SK-N-SH treated with all-trans-retinoic acid at 6 μM for 48 hours (cell line): ENCODE data around the gene PSRC1.

ENCODE experiments used
- ATAC-seq: fragments of 200-7000 bp; cut with Tn5 transposase; 3 replicates; pipeline ENCODE4 v1.9.1; 2020; ENCODE audit warnings: mild to moderate bottlenecking, moderate library complexity
- ARNTL ChIP-seq: fragments of 450-650 bp; formaldehyde crosslinking; IDR thresholded peaks from 2 replicates; pipeline ENCODE4 v1.5.0; 2020; ENCODE audit warnings: low read depth, mild to moderate bottlenecking, moderate library complexity, borderline replicate concordance
- BACH2 ChIP-seq: fragments of 250-450 bp; sonication (Bioruptor Pico); IDR thresholded peaks from 2 replicates; pipeline ENCODE4 v1.9.0; 2021; ENCODE audit warnings: mild to moderate bottlenecking, borderline replicate concordance
- ESRRG ChIP-seq: fragments of 250-450 bp; sonication (Bioruptor Pico); IDR thresholded peaks from 2 replicates; pipeline ENCODE4 v1.6.1; 2021; ENCODE audit warnings: mild to moderate bottlenecking
- GLIS3 ChIP-seq: fragments of 250-450 bp; sonication (Bioruptor Pico); IDR thresholded peaks from 2 replicates; pipeline ENCODE4 v1.5.0; 2020; ENCODE audit warnings: mild to moderate bottlenecking, moderate library complexity
- ISL1 ChIP-seq: fragments of 250-450 bp; sonication (Bioruptor Pico); IDR thresholded peaks from 2 replicates; pipeline ENCODE4 v2.1.2; 2022; ENCODE audit warnings: mild to moderate bottlenecking, moderate library complexity
- OSR1 ChIP-seq: fragments of 250-450 bp; sonication (Bioruptor Pico); IDR thresholded peaks from 2 replicates; pipeline ENCODE4 v1.8.0; 2022; ENCODE audit warnings: moderate library complexity, mild to moderate bottlenecking, inconsistent platforms
- PPARA ChIP-seq: fragments of 250-450 bp; sonication (Bioruptor Pico); IDR thresholded peaks from 2 replicates; pipeline ENCODE4 v1.5.0; 2020; ENCODE audit warnings: mild to moderate bottlenecking, borderline replicate concordance
- RARB ChIP-seq: fragments of 250-450 bp; sonication (Bioruptor Pico); IDR thresholded peaks from 2 replicates; pipeline ENCODE4 v1.8.0; 2021; ENCODE audit warnings: mild to moderate bottlenecking, moderate library complexity
- SNAI2 ChIP-seq: fragments of 250-450 bp; sonication (Bioruptor Pico); IDR thresholded peaks from 2 replicates; pipeline ENCODE4 v1.5.0; 2020; ENCODE audit warnings: mild to moderate bottlenecking, moderate library complexity
- TCF4 ChIP-seq: fragments of 250-450 bp; sonication (Bioruptor Pico); IDR thresholded peaks from 2 replicates; pipeline ENCODE4 v1.8.0; 2021; ENCODE audit warnings: mild to moderate bottlenecking, moderate library complexity, borderline replicate concordance
- TOX ChIP-seq: fragments of 250-450 bp; sonication (Bioruptor Pico); IDR thresholded peaks from 2 replicates; pipeline ENCODE4 v1.8.0; 2021; ENCODE audit warnings: mild to moderate bottlenecking, moderate library complexity, borderline replicate concordance
- ZC3H10 ChIP-seq: fragments of 250-450 bp; sonication (Bioruptor Pico); IDR thresholded peaks from 2 replicates; pipeline ENCODE4 v1.5.1; 2021; ENCODE audit warnings: mild to moderate bottlenecking, moderate library complexity
- ZFP3 ChIP-seq: fragments of 250-450 bp; sonication (Bioruptor Pico); IDR thresholded peaks from 2 replicates; pipeline ENCODE4 v1.5.0; 2020; ENCODE audit warnings: mild to moderate bottlenecking, moderate library complexity
- ZFP30 ChIP-seq: fragments of 450-650 bp; formaldehyde crosslinking; IDR thresholded peaks from 2 replicates; pipeline ENCODE4 v1.5.0; 2022; ENCODE audit warnings: mild to moderate bottlenecking, moderate library complexity
- ZNF565 ChIP-seq: fragments of 450-650 bp; formaldehyde crosslinking; conservative IDR thresholded peaks from 2 replicates; pipeline ENCODE4 v1.5.0; 2020; ENCODE audit warnings: low read depth, mild to moderate bottlenecking, moderate library complexity
- ZNF70 ChIP-seq: fragments of 450-650 bp; formaldehyde crosslinking; IDR thresholded peaks from 2 replicates; pipeline ENCODE4 v1.5.0; 2020; ENCODE audit warnings: mild to moderate bottlenecking, moderate library complexity
- ZNF8 ChIP-seq: fragments of 450-650 bp; formaldehyde crosslinking; IDR thresholded peaks from 2 replicates; pipeline ENCODE4 v1.5.0; 2020; ENCODE audit warnings: mild to moderate bottlenecking, moderate library complexity
- TF ChIP-seq, protein P1 (sequence below): fragments of 250-450 bp; sonication (Bioruptor Pico); IDR thresholded peaks from 2 replicates; pipeline ENCODE4 v1.5.0; 2020; ENCODE audit warnings: mild to moderate bottlenecking, moderate library complexity
- TF ChIP-seq, protein P2 (sequence below): fragments of 250-450 bp; sonication (Bioruptor Pico); IDR thresholded peaks from 2 replicates; pipeline ENCODE4 v1.8.0; 2021; ENCODE audit warnings: low read depth, mild to moderate bottlenecking, moderate library complexity, borderline replicate concordance
- TF ChIP-seq, protein P3 (sequence below): fragments of 250-450 bp; sonication (Bioruptor Pico); IDR thresholded peaks from 2 replicates; pipeline ENCODE4 v1.5.1; 2021; ENCODE audit warnings: mild to moderate bottlenecking, moderate library complexity
- TF ChIP-seq, protein P4 (sequence below): fragments of 250-450 bp; sonication (Bioruptor Pico); IDR thresholded peaks from 2 replicates; pipeline ENCODE4 v1.8.0; 2020; ENCODE audit warnings: mild to moderate bottlenecking, moderate library complexity, borderline replicate concordance

PSRC1 gene

DNA sequence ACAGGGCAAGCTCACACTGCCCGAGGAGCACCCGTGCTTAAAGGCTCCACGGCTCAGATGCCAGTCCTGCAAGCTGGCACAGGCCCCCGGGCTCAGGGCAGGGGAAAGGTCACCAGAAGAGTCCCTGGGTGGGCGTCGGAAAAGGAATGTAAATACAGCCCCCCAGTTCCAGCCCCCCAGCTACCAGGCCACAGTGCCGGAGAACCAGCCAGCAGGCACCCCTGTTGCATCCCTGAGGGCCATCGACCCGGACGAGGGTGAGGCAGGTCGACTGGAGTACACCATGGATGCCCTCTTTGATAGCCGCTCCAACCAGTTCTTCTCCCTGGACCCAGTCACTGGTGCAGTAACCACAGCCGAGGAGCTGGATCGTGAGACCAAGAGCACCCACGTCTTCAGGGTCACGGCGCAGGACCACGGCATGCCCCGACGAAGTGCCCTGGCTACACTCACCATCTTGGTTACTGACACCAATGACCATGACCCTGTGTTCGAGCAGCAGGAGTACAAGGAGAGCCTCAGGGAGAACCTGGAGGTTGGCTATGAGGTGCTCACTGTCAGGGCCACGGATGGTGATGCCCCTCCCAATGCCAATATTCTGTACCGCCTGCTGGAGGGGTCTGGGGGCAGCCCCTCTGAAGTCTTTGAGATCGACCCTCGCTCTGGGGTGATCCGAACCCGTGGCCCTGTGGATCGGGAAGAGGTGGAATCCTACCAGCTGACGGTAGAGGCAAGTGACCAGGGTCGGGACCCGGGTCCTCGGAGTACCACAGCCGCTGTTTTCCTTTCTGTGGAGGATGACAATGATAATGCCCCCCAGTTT lies 32.3 kb downstream of the PSRC1 start:
- ATAC-seq = no peak

DNA sequence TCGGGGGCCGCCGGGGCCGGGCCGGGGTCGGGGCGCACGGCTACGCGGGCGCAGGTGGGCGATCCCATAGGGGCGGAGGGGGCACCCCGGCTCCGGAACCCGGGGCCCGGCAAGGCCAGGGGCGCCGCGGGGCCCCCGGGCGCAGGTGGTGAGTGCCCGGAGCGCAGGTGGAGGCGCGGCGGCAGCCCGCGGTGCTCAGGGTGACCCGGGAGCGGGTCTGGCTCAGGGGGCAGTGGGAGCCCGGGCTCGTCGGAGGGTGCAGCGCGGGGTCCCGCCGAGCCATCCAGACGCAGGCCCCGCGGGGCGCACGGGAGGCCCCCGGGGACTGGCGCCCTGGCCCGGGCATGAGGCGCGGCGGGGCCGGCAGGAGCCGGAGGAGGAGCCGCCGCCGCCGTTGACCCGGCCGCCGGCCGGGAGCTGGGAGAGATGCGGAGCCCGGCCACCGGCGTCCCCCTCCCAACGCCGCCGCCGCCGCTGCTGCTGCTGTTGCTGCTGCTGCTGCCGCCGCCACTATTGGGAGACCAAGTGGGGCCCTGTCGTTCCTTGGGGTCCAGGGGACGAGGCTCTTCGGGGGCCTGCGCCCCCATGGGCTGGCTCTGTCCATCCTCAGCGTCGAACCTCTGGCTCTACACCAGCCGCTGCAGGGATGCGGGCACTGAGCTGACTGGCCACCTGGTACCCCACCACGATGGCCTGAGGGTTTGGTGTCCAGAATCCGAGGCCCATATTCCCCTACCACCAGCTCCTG lies 33.1 kb downstream of the PSRC1 start:
- peak; percentile 41 for ATAC-seq
- TF ChIP-seq ZC3H10 (CRISPR knock-in tag) (no peak), ZFP3 (CRISPR knock-in tag) (no peak), ESRRG (CRISPR knock-in tag) (no peak), ZNF565 (no peak), RARB (CRISPR knock-in tag) (no peak), ZFP30 (CRISPR knock-in tag) (no peak), TCF4 (CRISPR knock-in tag) (no peak), OSR1 (CRISPR knock-in tag) (no peak)
- TF ChIP-seq, protein P1, sequence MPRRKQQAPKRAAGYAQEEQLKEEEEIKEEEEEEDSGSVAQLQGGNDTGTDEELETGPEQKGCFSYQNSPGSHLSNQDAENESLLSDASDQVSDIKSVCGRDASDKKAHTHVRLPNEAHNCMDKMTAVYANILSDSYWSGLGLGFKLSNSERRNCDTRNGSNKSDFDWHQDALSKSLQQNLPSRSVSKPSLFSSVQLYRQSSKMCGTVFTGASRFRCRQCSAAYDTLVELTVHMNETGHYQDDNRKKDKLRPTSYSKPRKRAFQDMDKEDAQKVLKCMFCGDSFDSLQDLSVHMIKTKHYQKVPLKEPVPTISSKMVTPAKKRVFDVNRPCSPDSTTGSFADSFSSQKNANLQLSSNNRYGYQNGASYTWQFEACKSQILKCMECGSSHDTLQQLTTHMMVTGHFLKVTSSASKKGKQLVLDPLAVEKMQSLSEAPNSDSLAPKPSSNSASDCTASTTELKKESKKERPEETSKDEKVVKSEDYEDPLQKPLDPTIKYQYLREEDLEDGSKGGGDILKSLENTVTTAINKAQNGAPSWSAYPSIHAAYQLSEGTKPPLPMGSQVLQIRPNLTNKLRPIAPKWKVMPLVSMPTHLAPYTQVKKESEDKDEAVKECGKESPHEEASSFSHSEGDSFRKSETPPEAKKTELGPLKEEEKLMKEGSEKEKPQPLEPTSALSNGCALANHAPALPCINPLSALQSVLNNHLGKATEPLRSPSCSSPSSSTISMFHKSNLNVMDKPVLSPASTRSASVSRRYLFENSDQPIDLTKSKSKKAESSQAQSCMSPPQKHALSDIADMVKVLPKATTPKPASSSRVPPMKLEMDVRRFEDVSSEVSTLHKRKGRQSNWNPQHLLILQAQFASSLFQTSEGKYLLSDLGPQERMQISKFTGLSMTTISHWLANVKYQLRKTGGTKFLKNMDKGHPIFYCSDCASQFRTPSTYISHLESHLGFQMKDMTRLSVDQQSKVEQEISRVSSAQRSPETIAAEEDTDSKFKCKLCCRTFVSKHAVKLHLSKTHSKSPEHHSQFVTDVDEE (CRISPR knock-in tag) = no peak
- TF ChIP-seq, protein P2, sequence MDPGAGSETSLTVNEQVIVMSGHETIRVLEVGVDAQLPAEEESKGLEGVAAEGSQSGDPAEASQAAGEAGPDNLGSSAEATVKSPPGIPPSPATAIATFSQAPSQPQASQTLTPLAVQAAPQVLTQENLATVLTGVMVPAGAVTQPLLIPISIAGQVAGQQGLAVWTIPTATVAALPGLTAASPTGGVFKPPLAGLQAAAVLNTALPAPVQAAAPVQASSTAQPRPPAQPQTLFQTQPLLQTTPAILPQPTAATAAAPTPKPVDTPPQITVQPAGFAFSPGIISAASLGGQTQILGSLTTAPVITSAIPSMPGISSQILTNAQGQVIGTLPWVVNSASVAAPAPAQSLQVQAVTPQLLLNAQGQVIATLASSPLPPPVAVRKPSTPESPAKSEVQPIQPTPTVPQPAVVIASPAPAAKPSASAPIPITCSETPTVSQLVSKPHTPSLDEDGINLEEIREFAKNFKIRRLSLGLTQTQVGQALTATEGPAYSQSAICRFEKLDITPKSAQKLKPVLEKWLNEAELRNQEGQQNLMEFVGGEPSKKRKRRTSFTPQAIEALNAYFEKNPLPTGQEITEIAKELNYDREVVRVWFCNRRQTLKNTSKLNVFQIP (CRISPR knock-in tag) = no peak
- TF ChIP-seq, protein P3, sequence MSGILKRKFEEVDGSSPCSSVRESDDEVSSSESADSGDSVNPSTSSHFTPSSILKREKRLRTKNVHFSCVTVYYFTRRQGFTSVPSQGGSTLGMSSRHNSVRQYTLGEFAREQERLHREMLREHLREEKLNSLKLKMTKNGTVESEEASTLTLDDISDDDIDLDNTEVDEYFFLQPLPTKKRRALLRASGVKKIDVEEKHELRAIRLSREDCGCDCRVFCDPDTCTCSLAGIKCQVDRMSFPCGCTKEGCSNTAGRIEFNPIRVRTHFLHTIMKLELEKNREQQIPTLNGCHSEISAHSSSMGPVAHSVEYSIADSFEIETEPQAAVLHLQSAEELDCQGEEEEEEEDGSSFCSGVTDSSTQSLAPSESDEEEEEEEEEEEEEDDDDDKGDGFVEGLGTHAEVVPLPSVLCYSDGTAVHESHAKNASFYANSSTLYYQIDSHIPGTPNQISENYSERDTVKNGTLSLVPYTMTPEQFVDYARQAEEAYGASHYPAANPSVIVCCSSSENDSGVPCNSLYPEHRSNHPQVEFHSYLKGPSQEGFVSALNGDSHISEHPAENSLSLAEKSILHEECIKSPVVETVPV (CRISPR knock-in tag) = no peak

More for the DNA sequence above, 32.3 kb downstream of the PSRC1 start:
- TF ChIP-seq SNAI2 (CRISPR knock-in tag) (no peak), TOX (no peak), RARB (CRISPR knock-in tag) (no peak), OSR1 (CRISPR knock-in tag) (no peak), ZFP3 (CRISPR knock-in tag) (no peak), TCF4 (CRISPR knock-in tag) (no peak), ZNF8 (CRISPR knock-in tag) (no peak), ISL1 (CRISPR knock-in tag) (no peak), ESRRG (CRISPR knock-in tag) (no peak), ZNF70 (CRISPR knock-in tag) (no peak), ARNTL (no peak), ZFP30 (CRISPR knock-in tag) (no peak), GLIS3 (CRISPR knock-in tag) (no peak), BACH2 (CRISPR knock-in tag) (no peak), PPARA (CRISPR knock-in tag) (no peak)
- TF ChIP-seq, protein P2 (CRISPR knock-in tag) = no peak
- TF ChIP-seq, protein P4, sequence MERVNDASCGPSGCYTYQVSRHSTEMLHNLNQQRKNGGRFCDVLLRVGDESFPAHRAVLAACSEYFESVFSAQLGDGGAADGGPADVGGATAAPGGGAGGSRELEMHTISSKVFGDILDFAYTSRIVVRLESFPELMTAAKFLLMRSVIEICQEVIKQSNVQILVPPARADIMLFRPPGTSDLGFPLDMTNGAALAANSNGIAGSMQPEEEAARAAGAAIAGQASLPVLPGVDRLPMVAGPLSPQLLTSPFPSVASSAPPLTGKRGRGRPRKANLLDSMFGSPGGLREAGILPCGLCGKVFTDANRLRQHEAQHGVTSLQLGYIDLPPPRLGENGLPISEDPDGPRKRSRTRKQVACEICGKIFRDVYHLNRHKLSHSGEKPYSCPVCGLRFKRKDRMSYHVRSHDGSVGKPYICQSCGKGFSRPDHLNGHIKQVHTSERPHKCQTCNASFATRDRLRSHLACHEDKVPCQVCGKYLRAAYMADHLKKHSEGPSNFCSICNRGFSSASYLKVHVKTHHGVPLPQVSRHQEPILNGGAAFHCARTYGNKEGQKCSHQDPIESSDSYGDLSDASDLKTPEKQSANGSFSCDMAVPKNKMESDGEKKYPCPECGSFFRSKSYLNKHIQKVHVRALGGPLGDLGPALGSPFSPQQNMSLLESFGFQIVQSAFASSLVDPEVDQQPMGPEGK = no peak
- TF ChIP-seq, protein P3 (CRISPR knock-in tag) = no peak
- TF ChIP-seq, protein P1 (CRISPR knock-in tag) = no peak
